ENCODE results near the gene DPP4.

The DPP4 gene

DNA sequence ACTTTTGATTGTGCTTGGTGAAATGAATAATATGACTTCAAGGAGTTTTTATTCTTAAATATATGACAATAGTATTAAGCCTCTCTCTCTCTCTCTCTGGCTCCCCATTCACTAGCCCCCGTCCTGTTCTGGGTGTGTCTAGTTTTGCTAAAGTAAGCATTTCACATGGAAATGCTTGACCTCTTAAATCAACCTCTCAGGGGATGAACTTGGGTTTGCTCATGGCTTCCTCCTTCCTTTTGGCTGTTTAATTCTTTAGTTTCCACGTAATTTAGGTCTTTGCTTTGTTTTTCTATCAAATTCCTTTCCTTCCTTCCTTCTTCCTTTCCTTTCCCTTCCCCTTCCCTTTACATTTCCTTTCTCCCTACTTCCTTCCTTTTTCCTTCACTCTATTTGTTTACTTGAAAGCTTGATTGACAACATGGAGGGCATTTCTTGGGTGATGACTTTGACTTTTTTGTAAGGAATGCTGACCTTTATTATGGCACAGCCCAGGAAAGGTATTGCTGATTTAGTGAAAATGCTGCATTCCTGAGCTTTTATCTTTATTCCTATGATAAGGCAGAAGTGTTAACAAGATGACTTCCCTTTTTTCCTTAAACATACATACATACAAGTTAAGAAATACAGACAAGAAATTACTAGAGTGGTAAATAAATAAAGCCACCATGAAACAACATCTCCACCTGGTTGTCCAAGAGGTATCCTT is 3.6 kb downstream of the DPP4 start:
- no peak for DNase-seq (ENCODE audit: low read depth)
- no peak overlapping the region for H3K4me3 ChIP-seq (ENCODE audit: control insufficient read depth, low read depth, low read length)
- TF ChIP-seq, protein P1, sequence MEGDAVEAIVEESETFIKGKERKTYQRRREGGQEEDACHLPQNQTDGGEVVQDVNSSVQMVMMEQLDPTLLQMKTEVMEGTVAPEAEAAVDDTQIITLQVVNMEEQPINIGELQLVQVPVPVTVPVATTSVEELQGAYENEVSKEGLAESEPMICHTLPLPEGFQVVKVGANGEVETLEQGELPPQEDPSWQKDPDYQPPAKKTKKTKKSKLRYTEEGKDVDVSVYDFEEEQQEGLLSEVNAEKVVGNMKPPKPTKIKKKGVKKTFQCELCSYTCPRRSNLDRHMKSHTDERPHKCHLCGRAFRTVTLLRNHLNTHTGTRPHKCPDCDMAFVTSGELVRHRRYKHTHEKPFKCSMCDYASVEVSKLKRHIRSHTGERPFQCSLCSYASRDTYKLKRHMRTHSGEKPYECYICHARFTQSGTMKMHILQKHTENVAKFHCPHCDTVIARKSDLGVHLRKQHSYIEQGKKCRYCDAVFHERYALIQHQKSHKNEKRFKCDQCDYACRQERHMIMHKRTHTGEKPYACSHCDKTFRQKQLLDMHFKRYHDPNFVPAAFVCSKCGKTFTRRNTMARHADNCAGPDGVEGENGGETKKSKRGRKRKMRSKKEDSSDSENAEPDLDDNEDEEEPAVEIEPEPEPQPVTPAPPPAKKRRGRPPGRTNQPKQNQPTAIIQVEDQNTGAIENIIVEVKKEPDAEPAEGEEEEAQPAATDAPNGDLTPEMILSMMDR (IDR thresholded peaks at IDR 0.05; ENCODE audit: control insufficient read depth, insufficient read depth, low read depth, low read length, missing control alignments): no peak

DNA sequence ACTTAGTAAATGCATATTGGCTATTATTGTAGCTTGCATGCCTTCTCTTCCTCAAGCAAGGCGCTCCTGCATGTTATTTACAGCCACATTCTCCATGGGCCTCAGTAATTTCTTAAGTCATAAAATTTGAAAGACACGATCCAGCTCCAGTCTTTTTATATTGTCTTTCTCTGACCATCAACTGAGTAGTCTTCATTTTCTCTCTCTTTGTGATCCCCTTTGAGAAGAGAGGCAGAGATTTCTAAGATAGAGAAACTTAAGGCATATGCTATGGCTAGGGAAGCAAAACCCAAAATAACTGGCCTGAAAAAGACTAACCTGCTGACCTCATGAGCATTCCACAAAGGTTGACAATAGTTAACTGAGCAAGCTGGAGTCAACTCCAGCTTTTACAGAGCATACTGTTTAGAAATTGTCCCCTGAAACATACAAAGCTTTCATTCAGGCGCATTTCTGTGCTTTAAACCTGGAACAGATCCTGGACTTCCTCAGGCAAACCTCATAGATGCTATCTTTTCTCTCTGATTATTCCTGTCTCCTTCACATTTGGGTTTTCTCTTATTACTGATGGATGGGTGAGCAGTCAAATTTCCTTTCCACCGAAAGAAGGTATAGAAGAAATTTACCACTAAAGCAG is 4.6 kb downstream of the DPP4 start:
- DNase-seq (ENCODE audit: low read depth): no peak
- TF ChIP-seq, protein P1 (IDR thresholded peaks at IDR 0.05; ENCODE audit: control insufficient read depth, insufficient read depth, low read depth, low read length, missing control alignments): no peak
- H3K4me3 ChIP-seq (ENCODE audit: control insufficient read depth, low read depth, low read length): no peak overlapping the region

DNA sequence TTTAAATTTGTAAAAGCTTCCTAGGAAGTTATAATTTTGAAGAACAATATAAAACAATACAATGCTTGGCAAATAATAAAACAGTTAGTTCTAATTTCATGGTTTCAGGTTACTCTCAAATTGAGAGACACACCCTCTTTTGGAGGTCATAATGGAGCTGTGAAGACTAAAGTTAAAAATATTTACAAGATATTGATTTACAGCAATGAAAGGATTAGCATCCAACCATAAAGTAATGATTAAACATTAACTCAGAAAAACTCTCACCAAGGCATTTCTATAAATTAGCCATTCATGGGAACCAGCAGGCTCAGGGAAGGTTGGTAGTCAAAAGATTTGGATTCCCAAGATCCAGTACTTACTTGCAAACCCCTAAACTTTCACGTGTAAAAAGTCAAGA is 6.4 kb downstream of the DPP4 start:
- no peak overlapping the region for H3K4me3 ChIP-seq (ENCODE audit: control insufficient read depth, low read depth, low read length)
- DNase-seq (ENCODE audit: low read depth): no peak
- TF ChIP-seq, protein P1 (IDR thresholded peaks at IDR 0.05; ENCODE audit: control insufficient read depth, insufficient read depth, low read depth, low read length, missing control alignments): no peak

DNA sequence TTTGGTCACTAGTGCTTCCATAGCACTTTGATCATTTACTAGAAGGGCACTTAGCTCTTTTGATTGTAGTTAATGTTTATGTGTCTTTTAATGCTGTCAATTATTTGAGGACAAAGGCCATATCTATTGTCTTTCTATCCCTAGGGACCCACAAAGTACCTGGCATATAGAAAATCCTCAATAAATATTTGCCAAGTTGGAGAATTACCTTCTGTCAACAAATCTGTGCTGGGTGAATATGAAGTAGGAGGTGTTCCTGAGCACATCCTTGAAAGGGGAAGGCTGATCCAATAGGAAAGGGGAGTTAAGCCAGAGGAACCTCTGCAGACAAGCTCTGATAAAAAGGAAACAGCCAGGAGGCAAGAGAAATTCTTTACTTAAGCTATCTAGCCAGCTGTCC is 8.2 kb downstream of the DPP4 start:
- no peak for DNase-seq (ENCODE audit: low read depth)
- no peak overlapping the region for H3K4me3 ChIP-seq (ENCODE audit: control insufficient read depth, low read depth, low read length)
- TF ChIP-seq, protein P1 (IDR thresholded peaks at IDR 0.05; ENCODE audit: control insufficient read depth, insufficient read depth, low read depth, low read length, missing control alignments): no peak

DNA sequence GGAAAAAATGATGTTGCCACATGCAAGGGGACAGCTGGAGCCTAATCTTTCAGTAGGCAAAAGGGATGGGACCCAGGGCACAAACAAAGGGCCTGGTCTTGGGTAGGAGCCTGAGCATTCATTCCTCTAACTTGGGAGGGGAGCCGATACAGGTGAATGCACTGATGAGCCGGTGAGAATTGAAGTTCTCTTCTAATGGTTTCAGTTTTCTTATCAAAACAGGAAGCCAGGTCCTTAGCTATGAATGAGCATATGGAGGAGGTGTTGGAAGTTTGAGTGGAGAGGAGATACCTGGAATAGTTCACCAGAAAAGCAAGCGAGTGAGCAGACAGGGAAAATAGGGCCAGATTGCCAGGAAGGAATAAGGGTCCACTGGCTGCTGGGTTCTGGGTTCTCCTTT is 10.1 kb downstream of the DPP4 start:
- no peak for DNase-seq (ENCODE audit: low read depth)
- TF ChIP-seq, protein P1 (IDR thresholded peaks at IDR 0.05; ENCODE audit: control insufficient read depth, insufficient read depth, low read depth, low read length, missing control alignments): no peak
- no peak overlapping the region for H3K4me3 ChIP-seq (ENCODE audit: control insufficient read depth, low read depth, low read length)

DNA sequence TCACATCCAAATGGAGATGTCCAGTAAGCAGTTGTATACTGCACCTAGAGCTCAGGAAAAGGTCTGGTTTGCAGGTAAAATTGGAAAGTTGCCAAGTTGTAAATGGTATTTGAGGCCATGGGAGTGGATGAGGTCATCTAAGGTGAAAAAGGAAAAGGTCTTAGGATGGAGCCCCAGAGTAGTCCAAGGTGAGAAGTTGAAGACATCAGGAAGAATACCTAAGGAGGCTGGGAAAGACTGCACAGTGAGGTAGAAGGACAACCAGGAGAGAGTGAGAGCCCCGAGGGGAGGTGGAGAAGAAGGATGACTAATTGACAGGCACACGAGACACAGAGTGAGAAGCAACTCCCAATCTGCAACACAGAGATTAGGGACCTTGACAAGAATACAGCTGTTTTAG is 10.7 kb downstream of the DPP4 start:
- no peak overlapping the region for H3K4me3 ChIP-seq (ENCODE audit: control insufficient read depth, low read depth, low read length)
- TF ChIP-seq, protein P1 (IDR thresholded peaks at IDR 0.05; ENCODE audit: control insufficient read depth, insufficient read depth, low read depth, low read length, missing control alignments): no peak
- no peak for DNase-seq (ENCODE audit: low read depth)

All from AG09309 (cell line).